H1 (cell line): ENCODE data around the gene DUSP9. TPM values are rescaled to one million over a fixed set of nuclear protein-coding genes. Genes with fewer than 3 reads are reported as not detected.

Experiments used
- CTCF ChIA-PET: fragments of 300-600 bp; sonication (Branson Sonifier 250); formaldehyde crosslinking; loops from one replicate; lab custom pipeline; 2021; ENCODE audit not compliant: partially characterized antibody; lab: Charles Lee
- POLR2A ChIA-PET: fragments of 300-600 bp; sonication (Branson Sonifier 250); formaldehyde crosslinking; loops from one replicate; lab custom pipeline; 2021; ENCODE audit warnings: inconsistent platforms; ENCODE audit not compliant: partially characterized antibody; lab: Charles Lee
- DNase-seq, 2 experiments: peaks; one replicate each; pipeline versions ENCODE4 v3.0.0 to v3.0.0-alpha.2; 2010 to 2022; ENCODE audit warnings: low spot score in 2 of 2, low read depth in 1 of 2, mixed read lengths in 1 of 2
- FAIRE-seq: peaks from 2 replicates; lab custom pipeline; 2011; peaks lifted over from hg19 to GRCh38; lab: Jason Lieb, UNC
- H2AFZ ChIP-seq: 2 replicates; pipeline ENCODE4 v1.8.1; 2012; ENCODE audit warnings: low read length, inconsistent platforms
- H2AK5ac ChIP-seq: 2 replicates; pipeline ENCODE4 v1.6.1; 2013; ENCODE audit warnings: low read depth, low read length
- H2BK120ac ChIP-seq: replicated peaks from 2 replicates; pipeline ENCODE3; 2013; ENCODE audit warnings: low read depth, low read length, inconsistent platforms
- H2BK12ac ChIP-seq: 2 replicates; pipeline ENCODE4 v1.6.1; 2013; ENCODE audit warnings: low read depth, low read length
- H2BK15ac ChIP-seq: 2 replicates; pipeline ENCODE4 v1.6.1; 2013; ENCODE audit warnings: low read length
- H2BK20ac ChIP-seq: 2 replicates; pipeline ENCODE4 v1.6.1; 2013; ENCODE audit warnings: low read length
- H2BK5ac ChIP-seq: 2 replicates; pipeline ENCODE4 v1.6.1; 2013; ENCODE audit warnings: low read depth, low read length
- H3K14ac ChIP-seq: 2 replicates; pipeline ENCODE4 v1.6.1; 2013; ENCODE audit warnings: inconsistent platforms; ENCODE audit not compliant: insufficient read length
- H3K18ac ChIP-seq: 2 replicates; pipeline ENCODE4 v1.6.1; 2013; ENCODE audit warnings: low read length; ENCODE audit errors: extremely low read depth
- H3K23ac ChIP-seq: 2 replicates; pipeline ENCODE4 v1.6.1; 2013; ENCODE audit warnings: inconsistent platforms; ENCODE audit not compliant: insufficient read length
- H3K23me2 ChIP-seq: 2 replicates; pipeline ENCODE4 v1.6.1; 2013; ENCODE audit warnings: low read depth, low read length
- H3K27ac ChIP-seq: 2 replicates; pipeline ENCODE4 v1.6.1; 2011; ENCODE audit warnings: low read depth, low read length, inconsistent platforms
- H3K27me3 ChIP-seq, 4 experiments: replicated peaks in 1 of 4; 1 replicate in 1 of 4; 2 replicates in 3 of 4; pipeline versions ENCODE4 v1.6.1 to v1.8.1; 2011 to 2013; ENCODE audit warnings: low read length in 3 of 4, mild to moderate bottlenecking in 3 of 4, inconsistent platforms in 2 of 4, mixed read lengths in 2 of 4, moderate library complexity in 1 of 4; ENCODE audit not compliant: control insufficient read depth in 3 of 4, insufficient read depth in 3 of 4; ENCODE audit errors: extremely low read depth in 1 of 4
- H3K36me3 ChIP-seq, 4 experiments: 2 replicates each; pipeline versions ENCODE4 v1.6.1 to v1.8.1; 2011 to 2013; ENCODE audit warnings: mild to moderate bottlenecking in 4 of 4, low read length in 3 of 4, moderate library complexity in 2 of 4, control low read depth in 1 of 4, inconsistent platforms in 1 of 4; ENCODE audit not compliant: insufficient read depth in 4 of 4, control insufficient read depth in 2 of 4
- H3K4ac ChIP-seq: replicated peaks from 2 replicates; pipeline ENCODE3; 2013; ENCODE audit warnings: low read length, low read depth, mixed read lengths, inconsistent platforms; ENCODE audit not compliant: insufficient read length
- H3K4me1 ChIP-seq, 4 experiments: replicated peaks in 1 of 4; 1 replicate in 1 of 4; 2 replicates in 3 of 4; pipeline versions ENCODE4 v1.6.1 to v1.8.1; 2011 to 2013; ENCODE audit warnings: low read length in 3 of 4, inconsistent platforms in 2 of 4, mixed read lengths in 1 of 4; ENCODE audit not compliant: insufficient read depth in 4 of 4, control insufficient read depth in 3 of 4
- H3K4me2 ChIP-seq, 2 experiments: 2 replicates each; pipeline versions ENCODE4 v1.6.1 to v1.8.1; 2011 to 2013; ENCODE audit warnings: low read depth in 2 of 2, low read length in 2 of 2, control low read depth in 1 of 2, inconsistent platforms in 1 of 2, mild to moderate bottlenecking in 1 of 2; ENCODE audit not compliant: insufficient read depth in 1 of 2
- H3K4me3 ChIP-seq, 4 experiments: fragments of 200-600, 300-600 bp in 1 of 4; sonication (generic), shearing (Covaris generic), sonication (Bioruptor Twin) in 1 of 4; 2 replicates each; pipeline versions ENCODE4 v1.5.1 to v1.8.1; 2011 to 2016; ENCODE audit warnings: low read length in 4 of 4, low read depth in 3 of 4, control low read depth in 2 of 4, inconsistent platforms in 2 of 4, mild to moderate bottlenecking in 2 of 4, mixed read lengths in 1 of 4, moderate library complexity in 1 of 4; ENCODE audit not compliant: insufficient read depth in 2 of 4; ENCODE audit errors: extremely low read depth in 1 of 4
- H3K56ac ChIP-seq: replicated peaks from 2 replicates; pipeline ENCODE3; 2013; ENCODE audit warnings: low read depth, mild to moderate bottlenecking, mixed read lengths, low read length, inconsistent platforms; ENCODE audit not compliant: insufficient read length
- H3K79me1 ChIP-seq: 2 replicates; pipeline ENCODE4 v1.6.1; 2013; ENCODE audit warnings: low read depth, low read length, control low read depth
- H3K79me2 ChIP-seq, 2 experiments: 2 replicates each; pipeline versions ENCODE4 v1.6.1 to v1.8.1; 2012 to 2013; ENCODE audit warnings: low read length in 2 of 2, mild to moderate bottlenecking in 2 of 2, inconsistent platforms in 1 of 2; ENCODE audit not compliant: insufficient read depth in 2 of 2, control insufficient read depth in 1 of 2
- H3K9ac ChIP-seq, 4 experiments: replicated peaks in 1 of 4; 1 replicate in 1 of 4; 2 replicates in 3 of 4; pipeline versions ENCODE4 v1.6.1 to v1.8.1; 2011 to 2013; ENCODE audit warnings: low read depth in 3 of 4, low read length in 3 of 4, control low read depth in 2 of 4, mild to moderate bottlenecking in 2 of 4, moderate library complexity in 2 of 4, inconsistent platforms in 1 of 4; ENCODE audit errors: extremely low read depth in 1 of 4
- H3K9me3 ChIP-seq, 2 experiments: 2 replicates each; pipeline versions ENCODE4 v1.6.1 to v1.8.1; 2012 to 2013; ENCODE audit warnings: mild to moderate bottlenecking in 2 of 2, moderate library complexity in 2 of 2, control low read depth in 1 of 2, inconsistent platforms in 1 of 2, low read depth in 1 of 2, low read length in 1 of 2, mixed read lengths in 1 of 2; ENCODE audit not compliant: insufficient read depth in 2 of 2
- H4K20me1 ChIP-seq, 2 experiments: replicated peaks in 1 of 2; 2 replicates each; pipeline versions ENCODE3 to v1.8.1; 2011 to 2013; ENCODE audit warnings: inconsistent platforms in 2 of 2, low read length in 2 of 2, mild to moderate bottlenecking in 1 of 2; ENCODE audit not compliant: insufficient read depth in 2 of 2, control insufficient read depth in 1 of 2
- H4K5ac ChIP-seq: 2 replicates; pipeline ENCODE4 v1.6.1; 2013; ENCODE audit warnings: low read length, low read depth, mixed read lengths, inconsistent platforms; ENCODE audit not compliant: insufficient read length
- H4K8ac ChIP-seq: 2 replicates; pipeline ENCODE4 v1.8.0; 2013; ENCODE audit warnings: mild to moderate bottlenecking, moderate library complexity, low read length, inconsistent platforms; ENCODE audit not compliant: insufficient read depth; ENCODE audit errors: extremely low read depth
- H4K91ac ChIP-seq: replicated peaks from 2 replicates; pipeline ENCODE3; 2013; ENCODE audit warnings: low read length, mixed read lengths, inconsistent platforms; ENCODE audit not compliant: insufficient read length
- BCL11A ChIP-seq, 2 experiments: IDR thresholded peaks; one replicate each; pipeline ENCODE4 v1.6.1; 2011; ENCODE audit warnings: low read depth in 2 of 2, low read length in 2 of 2, mild to moderate bottlenecking in 2 of 2
- CEBPB ChIP-seq: IDR thresholded peaks from 2 replicates; pipeline ENCODE4 v1.6.1; 2012; ENCODE audit warnings: low read depth, low read length
- GABPA ChIP-seq: IDR thresholded peaks from 2 replicates; pipeline ENCODE4 v1.6.1; 2011; ENCODE audit warnings: mild to moderate bottlenecking, low read length, moderate library complexity, borderline replicate concordance; ENCODE audit not compliant: insufficient read depth
- HDAC6 ChIP-seq: IDR thresholded peaks from one replicate; pipeline ENCODE4 v1.7.1; 2012; ENCODE audit warnings: low read depth, mild to moderate bottlenecking, inconsistent platforms, low read length, moderate library complexity
- RBBP5 ChIP-seq: IDR thresholded peaks from 2 replicates; pipeline ENCODE4 v1.7.1; 2012; ENCODE audit warnings: low read depth, mild to moderate bottlenecking, inconsistent platforms, low read length, moderate library complexity, borderline replicate concordance
- WGBS, 2 experiments: shearing (Covaris generic) in 1 of 2; methylation state at CpG; one replicate each; pipeline versions ENCODE4 v1.1.6 to v1.1.7; 2013 to 2015; ENCODE audit warnings: low lambda C conversion rate in 2 of 2, mixed read lengths in 2 of 2, inconsistent platforms in 1 of 2, low coverage in 1 of 2, missing lambda C conversion rate in 1 of 2; ENCODE audit not compliant: insufficient replicate concordance in 2 of 2, insufficient coverage in 1 of 2, insufficient read length in 1 of 2; ENCODE audit errors: extremely low coverage in 1 of 2, missing lambda C conversion rate in 1 of 2; 5-methylcytosine and 5-hydroxymethylcytosine counted together
- polyA plus RNA-seq, 7 experiments: library from polyadenylated mRNA; depleted of rRNA in 3 of 7; stranded (reverse) in 5 of 7; unstranded in 2 of 7; fragments of >200 nt in 5 of 7; fragments of 200-250 nt in 2 of 7; gene quantifications; 1 replicate in 5 of 7; 2 replicates in 1 of 7; 4 replicates in 1 of 7; pipeline versions ENCODE4 v1.2.1 to v1.2.3, GENCODE V29; 2011 to 2013; ENCODE audit warnings: missing spikeins in 2 of 7, mixed read lengths in 2 of 7
- total RNA-seq: library from RNA; stranded (reverse); fragmentation: NEBNext Ultra II Directional; extraction: Animal tissue kit (Norgen Biotek cat#: 25700); gene quantifications from 2 replicates; pipeline ENCODE4 v1.2.1, GENCODE V29; 2021

DUSP9 gene
- total and polyA plus RNA-seq, 2 of the 8 experiments (the other 6 are each of a cell fraction or from before 2014, with no cell fraction given) = 0.80 to 1.1 TPM

DNA sequence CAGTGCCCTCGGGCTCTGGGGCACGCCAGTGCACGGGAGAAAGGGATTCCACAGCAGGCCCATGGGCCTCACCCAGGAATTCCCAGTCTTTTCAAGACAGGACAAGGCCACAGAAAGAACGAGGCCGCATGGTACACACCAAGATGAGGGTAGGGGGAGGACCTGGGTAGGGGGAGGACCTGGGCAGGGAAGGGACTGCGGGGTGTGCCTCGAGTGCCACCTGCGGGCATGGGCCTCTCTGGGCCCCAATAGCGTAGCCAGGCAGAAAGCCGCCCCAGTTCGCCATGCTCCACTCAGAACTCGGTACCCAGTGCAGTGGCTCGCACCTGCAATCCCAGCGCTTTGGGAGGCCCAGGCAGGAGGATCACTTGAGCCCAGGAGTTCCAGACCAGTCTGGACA is 14.0 kb upstream of the DUSP9 start:
- H3K36me3 ChIP-seq = no peaks in the 10 kb centered on the region
- H3K4me3 ChIP-seq = no peak overlapping the region
- no peak overlapping the region for H3K23ac ChIP-seq
- H4K5ac ChIP-seq = no peak overlapping the region
- H3K18ac ChIP-seq = no peak overlapping the region
- H3K14ac ChIP-seq = no peak overlapping the region
- no peak overlapping the region for H2BK20ac ChIP-seq
- no peak overlapping the region for H2BK15ac ChIP-seq
- H2AFZ ChIP-seq = no peak overlapping the region
- DNase-seq (no peak), FAIRE-seq (no peak)
- no peaks in the 10 kb centered on the region for H4K20me1 ChIP-seq
- H2BK12ac ChIP-seq = no peak overlapping the region
- ChIA-PET CTCF (interaction anchor here (1.1 to 4.5 kb wide), 3 partner anchors 14 to 61 kb away, joined by 3 to 30 read pairs (median 4); partner anchors contain the start of gene DUSP9), POLR2A (no interaction called here)
- H3K9me3 ChIP-seq = no peaks in the 10 kb centered on the region
- no peak overlapping the region for H4K91ac ChIP-seq
- H3K27me3 ChIP-seq = no peaks in the 10 kb centered on the region
- H3K4ac ChIP-seq = no peak overlapping the region
- H3K56ac ChIP-seq = no peak overlapping the region
- no peak overlapping the region for H4K8ac ChIP-seq
- no peaks in the 10 kb centered on the region for H3K79me1 ChIP-seq
- H3K79me2 ChIP-seq = no peaks in the 10 kb centered on the region
- H3K23me2 ChIP-seq = no peaks in the 10 kb centered on the region
- no peak overlapping the region for H3K4me2 ChIP-seq
- H2AK5ac ChIP-seq = no peak overlapping the region
- H3K9ac ChIP-seq = no peak overlapping the region
- no peak overlapping the region for H2BK120ac ChIP-seq
- H2BK5ac ChIP-seq = no peak overlapping the region
- H3K4me1 ChIP-seq = no peaks in the 10 kb centered on the region
- no peak overlapping the region for H3K27ac ChIP-seq
- no CpG with 5 or more reads among the region's 14 CpGs for WGBS, 2 experiments
- TF ChIP-seq HDAC6 (no peak), BCL11A (IDR thresholded peaks at IDR 0.05; ENCODE audit: low read depth in 2 of 2, low read length in 2 of 2) (no peak), GABPA (no peak), RBBP5 (no peak), CEBPB (no peak)
